HG02759 (cell line): ENCODE measurements around the gene RAPGEF2.
"Not testable (repeated sequence)": the region's sequence is repeated elsewhere in the genome, so short reads cannot be mapped to it uniquely, and the experiment has no call there.

ENCODE experiments used
- ATAC-seq: cut with Tn5 transposase; IDR thresholded peaks from one replicate; pipeline ENCODE4 v1.9.1; 2021; ENCODE audit warnings: mild to moderate bottlenecking, moderate library complexity; ENCODE audit not compliant: unreplicated experiment

RAPGEF2 gene

DNA sequence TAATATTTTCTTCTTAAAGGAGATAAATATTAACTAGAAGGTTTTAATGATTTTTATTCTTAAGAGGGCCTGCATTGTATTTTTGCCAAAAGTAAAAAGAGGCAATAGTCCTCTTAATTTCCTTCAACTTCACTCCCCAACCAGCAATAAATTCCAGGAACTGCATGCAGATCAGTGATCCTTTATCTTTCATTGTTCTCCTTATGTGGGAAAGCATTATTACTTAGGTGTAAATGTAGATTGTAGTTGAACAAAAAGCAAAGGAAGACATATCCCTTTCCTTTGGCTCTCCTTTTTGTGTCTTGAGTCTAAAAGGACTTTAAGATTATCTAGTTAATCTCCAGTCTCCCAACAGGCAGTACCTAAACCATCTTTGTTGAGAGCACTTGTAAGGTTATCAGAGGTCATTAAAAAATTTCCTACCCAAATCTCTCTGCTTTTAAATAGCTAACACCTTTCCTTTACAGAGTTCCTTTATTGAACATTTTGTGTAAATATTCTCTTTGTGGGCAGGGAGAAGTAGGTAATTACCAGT is 55.3 kb downstream of the RAPGEF2 start:
- no peak for ATAC-seq

- no peak for ATAC-seq
These were observed 56.1 kb downstream of the RAPGEF2 start for GRCh38 chr4:159158985-159159384.

GRCh38 chr4:159159611-159160010 is 56.7 kb downstream of the RAPGEF2 start:
- no peak for ATAC-seq

DNA sequence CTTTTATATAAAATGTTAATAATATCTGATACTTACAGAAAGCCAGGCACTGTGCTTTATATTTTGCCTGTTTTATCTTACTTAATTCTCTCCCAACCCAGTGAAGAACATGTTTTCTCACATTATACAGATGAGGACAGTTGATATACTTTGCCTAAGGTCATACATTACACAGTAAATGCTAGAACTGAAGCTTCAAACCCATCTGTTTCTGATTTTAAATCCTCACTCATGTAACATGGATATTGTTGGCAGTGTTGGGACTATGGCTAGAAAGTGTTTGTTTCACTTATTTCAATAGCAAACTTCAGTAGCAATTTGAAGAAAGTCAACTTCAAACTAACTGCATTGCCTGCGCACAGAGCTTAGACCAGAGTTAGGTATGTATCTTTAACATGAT is 57.4 kb downstream of the RAPGEF2 start:
- ATAC-seq: no peak

- ATAC-seq: not testable (repeated sequence)
These were observed 58.6 kb downstream of the RAPGEF2 start for GRCh38 chr4:159161436-159161835.

DNA sequence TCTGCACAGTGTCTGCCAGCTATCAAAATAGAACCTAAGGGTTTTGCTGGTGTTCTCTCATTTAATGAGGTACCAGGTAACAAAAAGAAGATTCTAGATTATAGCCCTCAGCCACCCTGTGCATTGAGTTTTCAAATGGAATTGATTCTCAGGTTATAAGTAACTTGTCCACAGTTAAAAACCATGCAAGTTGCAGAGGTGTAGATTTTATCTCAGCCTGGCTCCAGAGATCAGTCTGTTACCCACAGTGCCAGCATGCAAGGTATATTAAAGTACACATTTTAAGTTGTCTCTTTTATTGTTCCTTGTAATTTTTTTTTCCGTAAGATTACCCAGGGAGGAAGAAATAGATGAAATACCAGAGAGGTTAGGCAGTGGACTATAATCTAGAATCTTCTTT is 59.7 kb downstream of the RAPGEF2 start:
- ATAC-seq: no peak

DNA sequence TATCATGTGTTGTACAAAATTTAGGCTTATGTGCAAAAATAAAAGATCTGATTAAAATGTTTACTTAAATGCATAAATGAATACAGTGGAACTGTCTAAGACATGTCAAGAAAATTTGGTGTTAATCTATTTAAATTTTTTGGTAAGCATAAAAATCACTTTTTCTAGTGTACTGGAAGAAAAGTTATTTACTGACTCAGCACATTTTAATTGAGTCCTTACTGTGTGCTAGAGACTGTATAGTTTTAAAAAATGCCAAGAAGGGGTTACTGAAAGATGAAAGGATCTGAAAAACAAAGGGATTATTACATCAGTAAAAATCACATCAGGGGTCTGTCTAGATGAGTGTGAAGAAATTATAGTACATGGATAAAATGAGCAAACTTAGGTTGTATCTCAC is 60.6 kb downstream of the RAPGEF2 start:
- ATAC-seq: no peak

GRCh38 chr4:159169404-159170302 is 66.8 kb downstream of the RAPGEF2 start:
- peak; percentile 70 for ATAC-seq

DNA sequence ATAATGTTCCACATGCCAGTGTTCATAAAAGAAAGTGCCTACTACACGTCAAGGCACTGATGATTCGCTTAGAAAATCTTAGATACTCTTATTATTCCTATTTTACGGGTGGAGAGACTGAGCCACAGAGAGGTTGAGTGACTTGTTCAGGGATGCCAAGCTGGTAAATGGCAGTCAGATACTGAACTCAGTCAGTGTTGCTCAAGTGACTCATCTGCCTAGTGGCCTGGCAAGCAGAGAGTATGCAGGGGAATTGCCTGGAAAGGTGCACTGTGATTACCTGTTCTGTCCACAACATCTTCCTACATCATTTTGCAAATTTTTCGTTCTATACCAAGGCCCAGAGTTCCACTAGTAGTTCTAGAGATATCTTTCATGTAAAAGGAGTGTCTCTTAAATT is 68.4 kb downstream of the RAPGEF2 start:
- ATAC-seq: peak; percentile 33

DNA sequence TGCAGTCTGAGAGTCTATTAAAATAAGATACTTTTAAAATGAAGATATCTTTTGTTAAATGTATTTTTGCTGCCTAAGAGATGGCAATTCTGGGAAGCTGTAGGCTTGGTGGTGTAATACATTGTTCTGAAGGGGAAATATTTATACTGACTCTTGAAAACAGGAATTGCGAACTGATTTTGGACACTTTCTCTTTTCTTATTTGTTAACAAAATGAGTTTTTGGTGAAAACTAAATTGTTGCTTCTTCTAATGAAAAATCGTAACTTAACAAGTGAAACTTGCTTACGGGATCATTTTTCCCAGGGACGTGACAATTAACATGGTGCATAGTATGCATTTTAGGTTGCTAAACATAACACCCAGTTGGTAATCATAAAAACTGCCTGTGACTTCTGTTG is 71.0 kb downstream of the RAPGEF2 start:
- no peak for ATAC-seq

GRCh38 chr4:159174645-159175084 is 71.8 kb downstream of the RAPGEF2 start:
- ATAC-seq: no peak

GRCh38 chr4:159175085-159175988 is 72.5 kb downstream of the RAPGEF2 start:
- peak; percentile 58 for ATAC-seq

GRCh38 chr4:159175989-159176375 is 73.1 kb downstream of the RAPGEF2 start:
- peak; percentile 2 for ATAC-seq

GRCh38 chr4:159177265-159178150 is 74.6 kb downstream of the RAPGEF2 start:
- ATAC-seq: peak; percentile 50

DNA sequence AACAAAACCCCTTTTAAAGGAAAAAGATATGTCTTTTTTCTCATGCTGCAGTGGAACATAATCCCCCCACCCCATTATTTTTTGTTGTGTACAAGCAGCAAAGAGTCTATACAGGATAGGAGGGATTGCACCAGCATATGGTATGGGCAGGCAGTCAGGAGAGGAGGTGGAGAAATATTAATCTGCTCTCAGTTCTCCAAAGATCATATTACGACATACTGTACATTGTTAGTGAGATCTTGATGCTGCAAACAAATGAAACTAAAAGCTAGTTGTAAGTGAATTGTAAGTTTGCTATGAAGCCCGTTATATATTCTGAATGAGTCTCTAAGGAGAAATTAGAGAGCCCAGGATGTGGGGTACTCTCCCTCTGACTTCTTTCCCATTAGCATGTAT is 75.3 kb downstream of the RAPGEF2 start:
- peak; percentile 38 for ATAC-seq

DNA sequence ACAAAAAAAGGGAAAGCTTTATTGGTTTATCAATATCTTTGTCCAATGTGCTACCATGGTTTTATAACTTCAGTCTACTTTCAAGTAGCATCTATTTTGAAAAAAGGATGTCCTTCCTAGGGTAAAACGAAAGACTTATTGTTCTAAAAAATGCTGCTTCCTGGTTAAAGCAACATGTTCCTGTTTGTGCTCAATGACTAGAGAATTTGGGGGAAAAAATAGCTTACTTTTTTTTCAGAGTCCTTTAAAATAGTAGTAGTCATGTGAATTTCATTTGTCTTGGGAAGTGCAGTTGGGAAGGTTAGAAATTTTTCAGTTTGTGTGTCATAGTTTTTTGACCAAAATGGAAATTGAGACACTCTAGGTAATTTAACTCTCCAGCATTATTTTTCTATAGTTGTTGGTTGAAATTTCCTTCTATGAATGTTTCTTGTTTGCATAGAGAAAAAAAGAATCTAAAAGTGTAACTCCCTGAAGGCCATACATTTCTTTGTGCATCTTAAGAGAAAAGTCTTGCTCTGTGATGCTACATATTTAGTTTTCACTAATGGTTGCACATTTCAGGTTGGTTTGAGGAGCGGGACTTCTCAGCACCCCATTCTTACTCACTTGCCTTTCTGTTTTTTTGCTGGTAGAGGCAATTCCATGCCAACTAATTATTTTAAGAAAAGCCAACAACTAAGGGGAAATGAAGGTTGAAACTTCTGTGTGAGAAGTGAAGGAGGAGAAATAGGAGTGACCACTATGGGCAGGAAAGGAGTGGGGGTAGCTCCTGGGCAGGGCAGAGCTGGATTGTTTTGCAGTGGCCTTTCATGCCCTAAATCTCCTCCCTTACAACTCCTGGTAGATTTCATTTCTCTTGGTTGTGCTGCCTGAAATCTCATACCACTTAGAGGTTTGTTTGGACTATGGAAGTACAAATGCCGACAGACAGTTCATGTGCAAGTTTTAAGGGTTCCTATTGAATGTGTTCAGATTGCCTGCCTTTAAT is 76.4 kb downstream of the RAPGEF2 start:
- no peak for ATAC-seq

GRCh38 chr4:159183885-159184605 is 81.2 kb downstream of the RAPGEF2 start:
- not testable (repeated sequence) for ATAC-seq

- ATAC-seq: peak; percentile 66
These were observed 82.7 kb downstream of the RAPGEF2 start for GRCh38 chr4:159185591-159186023.
